SK-N-DZ (cell line): ENCODE data around the gene TOLLIP. TPM values are rescaled to one million over a fixed set of nuclear protein-coding genes. Genes with fewer than 3 reads are reported as not detected.
A peak's percentile ranks its signal among the peaks of the same experiment; 100 is the strongest.
"Not testable (repeated sequence)": the region's sequence is repeated elsewhere in the genome, so short reads cannot be mapped to it uniquely, and the experiment has no call there.

ENCODE experiments used
- DNase-seq: peaks from one replicate; pipeline ENCODE4 v3.0.0-alpha.2; 2015; ENCODE audit warnings: low spot score
- polyA plus RNA-seq, 2 experiments: library from polyadenylated mRNA; depleted of rRNA; stranded (reverse); fragments of >200 nt; gene quantifications; 2 replicates each; pipeline ENCODE4 v1.2.3, GENCODE V29; 2014

TOLLIP gene
- polyA plus RNA-seq (2014; cell fraction: cytosol; rRNA removed): 15.3 and 20.2 TPM in 2 replicates
- polyA plus RNA-seq (2014; cell fraction: nucleus; rRNA removed): 11.7 and 13.1 TPM in 2 replicates

- DNase-seq: peak; percentile 92
Measured at GRCh38 chr11:1309498-1310317, at the start of gene TOLLIP. TOLLIP (minus strand) TSS chr11:1309632; CDS start chr11:1309498, 134 bp downstream.

- not testable (repeated sequence) for DNase-seq
Measured at GRCh38 chr11:1358931-1359330, 49.5 kb upstream of the TOLLIP start.

GRCh38 chr11:1358286-1358685 is 48.9 kb upstream of the TOLLIP start:
- DNase-seq: no peak

GRCh38 chr11:1356478-1356960 is 47.1 kb upstream of the TOLLIP start:
- no peak for DNase-seq

- no peak for DNase-seq
Measured at GRCh38 chr11:1356007-1356435, 46.6 kb upstream of the TOLLIP start.

- no peak for DNase-seq
Measured at GRCh38 chr11:1354125-1354938, 44.9 kb upstream of the TOLLIP start.

- no peak for DNase-seq
Measured at GRCh38 chr11:1353383-1354124, 44.1 kb upstream of the TOLLIP start.

GRCh38 chr11:1352696-1353382 is 43.4 kb upstream of the TOLLIP start:
- DNase-seq: no peak

- peak; percentile 57 for DNase-seq
Measured at GRCh38 chr11:1351278-1351937, 42.0 kb upstream of the TOLLIP start.

GRCh38 chr11:1350086-1350725 is 40.8 kb upstream of the TOLLIP start:
- no peak for DNase-seq

- no peak for DNase-seq
Measured at GRCh38 chr11:1349327-1350041, 40.1 kb upstream of the TOLLIP start.

GRCh38 chr11:1348796-1349326 is 39.4 kb upstream of the TOLLIP start:
- no peak for DNase-seq

- DNase-seq: no peak
Measured at GRCh38 chr11:1348146-1348795, 38.8 kb upstream of the TOLLIP start.

- DNase-seq: not testable (repeated sequence)
Measured at GRCh38 chr11:1347411-1347999, 38.1 kb upstream of the TOLLIP start.

- no peak for DNase-seq
Measured at GRCh38 chr11:1346669-1347390, 37.4 kb upstream of the TOLLIP start.

- DNase-seq: no peak
Measured at GRCh38 chr11:1345737-1346513, 36.5 kb upstream of the TOLLIP start.
